Right renal cortex interstitium (tissue), 3 donors: ENCODE results near the gene CDC25B. TPM values are rescaled to one million over a fixed set of nuclear protein-coding genes. Genes with fewer than 3 reads are reported as not detected.
"Not testable (repeated sequence)": the region's sequence is repeated elsewhere in the genome, so short reads cannot be mapped to it uniquely, and the experiment has no call there.

ENCODE experiments used
- DNase-seq, 3 donors: peaks; one replicate each; pipeline ENCODE4 v3.0.0-alpha.2; 2013; ENCODE audit warnings: low read depth in 3 of 3, low spot score in 2 of 3
- polyA plus RNA-seq, 3 donors: library from polyadenylated mRNA; unstranded; fragments of 120-200 nt; gene quantifications; one replicate each; pipeline ENCODE4 v1.2.1, GENCODE V29; 2013; ENCODE audit not compliant: insufficient read length in 3 of 3

The CDC25B gene
- polyA plus RNA-seq, 3 donors: 28.9 to 34.5 (median 34.0) TPM

DNA sequence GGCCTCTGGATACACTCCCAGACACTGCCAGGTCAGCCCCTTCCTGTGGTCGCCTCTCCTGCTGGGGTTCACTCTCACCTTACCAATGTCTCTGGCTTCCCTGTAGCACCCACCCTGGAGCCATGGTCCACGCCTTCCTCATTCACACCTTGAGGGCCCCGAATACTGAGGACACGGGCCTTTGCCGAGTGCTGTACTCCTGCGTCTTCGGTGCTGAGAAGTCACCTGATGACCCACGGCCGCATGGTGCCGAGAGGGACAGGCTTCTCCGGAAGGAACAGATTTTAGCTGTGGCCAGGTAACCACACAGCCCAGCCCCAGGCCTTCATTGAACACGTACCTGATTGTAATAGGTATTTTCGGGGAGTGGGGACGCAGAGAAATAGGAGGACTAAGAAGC is 25.9 kb downstream of the CDC25B start:
- no peak for DNase-seq

DNA sequence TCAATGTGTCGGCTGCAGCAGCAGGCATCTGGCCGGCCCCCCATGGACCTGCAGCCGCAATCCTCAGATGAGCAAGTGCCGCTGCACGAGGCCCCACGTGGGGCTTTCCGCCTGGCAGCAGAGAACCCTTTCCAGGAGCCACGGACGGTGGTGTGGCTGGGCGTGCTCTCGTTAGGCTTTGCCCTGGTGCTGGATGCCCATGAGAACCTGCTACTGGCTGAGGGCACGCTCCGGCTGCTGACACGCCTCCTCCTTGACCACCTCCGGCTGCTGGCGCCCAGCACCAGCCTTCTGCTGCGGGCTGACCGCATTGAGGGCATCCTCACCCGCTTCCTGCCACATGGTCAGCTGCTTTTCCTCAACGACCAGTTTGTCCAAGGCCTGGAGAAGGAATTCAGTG is 27.8 kb downstream of the CDC25B start:
- DNase-seq: no peak

DNA sequence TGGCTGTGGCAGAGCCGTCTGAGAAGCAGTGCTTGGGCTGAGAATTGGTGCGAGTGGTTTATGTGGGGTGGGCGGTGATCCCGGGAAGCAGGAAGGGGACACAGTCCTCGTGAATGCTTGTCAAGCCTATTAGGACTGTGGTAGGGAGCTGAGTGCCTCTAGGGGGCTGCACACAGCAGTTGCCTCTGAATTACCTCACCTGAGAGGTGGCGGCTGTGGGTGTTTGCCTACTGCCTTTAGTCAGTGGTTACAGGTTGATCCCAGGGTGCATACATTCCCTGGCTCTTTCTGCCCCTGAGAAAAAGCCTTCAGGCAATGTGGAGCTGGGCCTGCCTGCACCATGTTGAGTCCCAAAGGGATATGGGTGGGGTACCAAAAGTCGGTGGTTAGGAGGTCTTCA is 29.4 kb downstream of the CDC25B start:
- no peak for DNase-seq

DNA sequence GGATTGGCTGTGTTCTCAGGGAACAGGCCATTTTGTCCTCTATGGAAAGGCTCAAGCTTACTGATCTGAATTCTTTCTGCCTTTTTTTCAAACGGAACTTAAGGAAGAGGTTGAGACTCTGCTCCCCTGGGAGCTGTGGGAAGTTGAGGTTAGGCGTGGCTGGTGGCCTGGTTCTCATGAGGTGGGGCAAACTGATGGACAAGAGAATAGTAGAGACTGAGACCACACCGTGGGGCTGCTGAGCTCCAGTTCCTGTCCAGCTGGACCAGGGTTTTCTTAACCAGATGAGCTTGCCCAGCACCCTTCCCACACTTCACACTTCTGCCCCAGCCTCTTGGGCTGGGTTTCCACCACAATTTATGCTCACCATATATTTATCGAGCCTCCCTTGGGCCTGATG is 30.3 kb downstream of the CDC25B start:
- no peak for DNase-seq

DNA sequence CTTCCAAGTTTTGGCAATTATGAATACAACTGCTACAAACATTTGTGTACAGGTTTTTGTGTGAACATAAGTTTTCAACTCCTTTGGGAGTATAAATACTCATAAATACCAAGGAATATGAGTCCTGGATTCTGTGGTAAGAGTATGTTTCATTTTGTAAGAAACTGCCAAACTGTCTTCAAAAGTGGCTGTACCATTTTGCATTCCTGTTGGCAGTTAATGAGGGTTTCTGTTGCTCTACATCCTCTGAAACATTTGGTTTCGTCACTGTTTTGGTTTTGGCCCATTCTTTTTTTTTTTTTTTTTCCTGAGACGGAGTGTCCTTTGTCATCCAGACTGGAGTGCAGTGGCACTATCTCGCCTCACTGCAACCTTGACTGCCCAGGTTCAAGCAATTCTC is 32.7 kb downstream of the CDC25B start:
- DNase-seq: no peak

DNA sequence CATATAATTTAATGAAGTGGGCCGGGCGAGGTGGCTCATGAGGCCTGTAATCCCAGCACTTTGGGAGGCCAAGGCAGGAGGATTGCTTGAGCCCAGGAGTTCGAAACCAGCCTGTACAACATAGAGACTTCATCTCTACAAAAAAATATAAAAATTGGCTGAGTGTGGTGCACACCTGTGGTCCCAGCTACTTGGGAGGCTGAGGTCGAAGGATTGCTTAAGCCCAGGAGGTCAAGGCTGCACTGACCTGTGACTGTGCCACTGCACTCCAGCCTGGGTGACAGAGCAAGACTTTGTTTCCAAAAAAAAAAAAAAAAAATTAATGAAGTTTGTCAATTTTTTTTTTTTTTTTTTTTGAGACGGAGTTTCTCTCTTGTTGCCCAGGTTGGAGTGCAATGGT is 33.8 kb downstream of the CDC25B start:
- not testable (repeated sequence) for DNase-seq

DNA sequence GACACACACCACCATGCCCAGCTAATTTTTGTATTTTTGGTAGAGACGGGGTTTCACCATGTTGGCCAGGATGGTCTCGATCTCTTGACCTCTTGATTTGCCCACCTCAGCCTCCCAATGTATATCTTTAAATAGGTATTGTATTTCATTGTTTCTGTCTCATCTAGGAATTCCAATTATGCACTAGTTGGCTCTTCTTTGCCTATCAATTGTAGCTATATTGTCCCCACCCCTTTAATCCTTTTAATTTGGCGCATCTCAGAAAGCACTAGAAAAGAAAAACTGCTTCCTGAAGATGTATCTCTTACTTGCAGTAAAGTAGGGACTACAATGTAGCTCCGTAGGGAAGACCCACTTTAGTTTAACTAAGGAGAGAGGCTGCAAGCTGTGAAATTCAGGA is 40.0 kb downstream of the CDC25B start:
- DNase-seq: no peak

DNA sequence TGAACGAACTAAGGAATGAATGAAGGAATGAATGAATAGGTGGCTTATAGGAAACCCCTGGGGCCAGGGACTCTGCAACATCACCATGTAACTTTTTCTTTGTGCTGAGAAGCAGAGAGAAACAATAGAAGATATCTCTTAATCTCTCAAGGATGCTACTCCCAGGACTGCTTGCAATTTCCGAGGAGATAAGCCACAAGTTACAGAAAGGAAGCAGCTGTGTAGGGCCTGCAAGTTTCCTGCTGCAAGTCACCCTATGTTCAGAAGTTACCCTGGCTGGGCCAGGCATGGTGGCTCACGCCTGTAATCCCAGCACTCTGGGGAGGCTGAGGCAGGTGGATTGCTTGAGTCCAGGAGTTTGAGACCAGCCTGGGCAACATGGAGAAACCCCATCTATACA is 43.2 kb downstream of the CDC25B start:
- no peak for DNase-seq

DNA sequence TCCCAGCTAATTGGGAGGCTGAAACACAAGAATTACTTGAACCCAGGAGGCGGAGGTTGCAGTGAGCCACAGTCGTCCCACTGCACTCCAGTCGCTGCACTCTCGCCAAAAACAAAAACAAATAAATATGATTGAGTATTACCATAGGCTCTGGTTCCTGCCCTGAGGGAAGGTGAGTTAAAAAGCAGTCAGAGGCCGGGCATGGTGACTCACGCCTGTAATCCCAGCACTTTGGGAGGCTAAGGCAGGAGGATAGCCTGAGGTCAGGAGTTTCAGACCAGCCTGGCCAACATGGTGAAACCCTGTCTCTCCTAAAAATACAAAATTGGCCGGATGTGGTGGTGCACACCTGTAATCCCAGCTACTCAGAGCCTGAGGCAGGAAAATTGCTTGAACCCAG is 44.1 kb downstream of the CDC25B start:
- DNase-seq: not testable (repeated sequence)

DNA sequence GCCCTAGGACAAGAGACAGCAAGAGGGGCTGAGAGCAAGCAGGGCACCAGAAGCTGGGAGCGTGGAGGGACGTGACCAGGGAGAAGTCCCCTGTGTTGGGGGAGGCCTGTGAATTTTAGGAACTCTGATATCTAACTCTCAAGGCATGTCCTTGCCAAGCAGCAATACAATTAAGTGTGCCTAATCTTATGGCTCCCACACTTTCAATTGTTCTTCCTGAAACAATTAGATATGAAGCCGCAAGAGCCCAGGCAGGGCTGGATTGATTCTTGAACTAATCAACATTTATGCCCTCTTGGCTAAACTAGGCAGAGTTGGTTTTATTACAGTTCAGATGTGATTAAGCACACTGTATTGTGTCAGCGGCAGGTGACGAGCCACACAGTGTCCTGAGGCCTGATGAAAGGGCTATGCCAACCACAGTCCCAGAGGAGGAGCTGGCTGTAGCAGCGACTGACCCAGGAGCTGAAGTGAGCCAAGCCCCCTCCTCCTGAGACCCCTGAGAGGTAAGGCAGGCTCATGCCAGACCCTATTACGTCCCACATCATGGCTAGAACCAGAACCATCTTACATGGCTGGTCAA is 46.3 kb downstream of the CDC25B start:
- no peak for DNase-seq

DNA sequence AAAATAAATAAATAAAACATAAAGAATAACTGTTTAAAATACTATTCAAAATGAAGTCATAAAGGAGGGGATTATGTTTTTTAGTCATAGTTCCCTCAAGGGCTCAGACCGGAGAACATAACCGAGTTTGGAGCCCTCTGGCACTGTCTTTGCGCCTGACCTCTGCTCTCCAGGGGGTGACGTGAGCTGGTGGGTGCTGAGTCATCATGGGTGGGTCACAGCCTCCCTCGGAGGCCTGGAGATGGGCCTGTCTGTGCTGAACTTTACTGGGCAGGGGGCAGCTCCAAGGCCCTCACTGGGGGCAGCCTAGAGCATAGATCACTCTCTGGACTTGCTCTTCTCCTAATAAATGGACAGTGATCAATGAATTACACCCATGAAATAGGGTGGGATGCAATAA is 47.4 kb downstream of the CDC25B start:
- DNase-seq: no peak

DNA sequence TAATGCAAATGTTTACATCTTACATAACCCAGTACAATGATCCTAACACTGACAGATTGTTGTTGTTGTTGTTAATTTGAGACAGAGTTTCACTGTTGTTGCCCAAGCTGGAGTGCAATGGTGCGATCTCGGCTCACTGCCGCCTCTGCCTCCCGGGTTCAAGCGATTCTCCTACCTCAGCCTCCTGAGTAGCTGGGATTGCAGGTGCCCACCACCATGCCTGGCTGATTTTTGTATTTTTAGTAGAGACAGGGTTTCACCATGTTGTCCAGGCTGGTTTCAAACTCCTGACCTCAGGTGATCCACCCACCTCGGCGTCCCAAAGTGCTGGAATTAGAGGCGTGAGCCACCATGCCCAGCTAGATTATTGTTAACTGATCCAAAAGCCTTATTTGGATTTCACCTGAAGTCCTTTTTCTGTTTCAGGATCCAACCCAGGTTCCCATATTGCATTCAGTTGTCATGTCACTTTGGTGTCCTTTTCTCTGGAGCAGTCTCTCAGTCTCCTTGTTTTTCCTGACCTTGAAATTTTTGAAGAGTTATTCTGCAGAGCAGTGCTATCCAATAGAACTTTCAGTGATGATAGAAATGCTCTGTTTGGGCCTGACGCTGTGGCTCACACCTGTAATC is 48.0 kb downstream of the CDC25B start:
- not testable (repeated sequence) for DNase-seq

DNA sequence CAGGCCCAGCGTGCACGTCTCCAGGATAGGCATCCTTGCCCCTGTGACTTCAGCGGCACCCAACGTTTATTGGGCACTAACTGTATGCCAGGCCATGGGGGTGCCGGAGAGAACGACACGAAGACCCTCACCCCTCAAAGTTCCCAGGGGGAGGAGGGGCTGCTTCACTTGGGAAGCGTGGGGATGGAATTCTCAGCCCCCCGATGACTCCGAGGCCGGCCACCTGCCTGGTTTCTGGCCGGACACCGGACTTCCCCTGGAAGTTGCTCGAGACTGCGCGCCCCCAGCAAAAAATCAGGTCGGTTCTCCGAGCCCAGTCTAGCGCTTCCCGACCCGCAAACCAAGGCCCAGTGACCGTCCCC is 50.2 kb downstream of the CDC25B start:
- peak in 2 of 3 donors; percentile 21 to 25 for DNase-seq

DNA sequence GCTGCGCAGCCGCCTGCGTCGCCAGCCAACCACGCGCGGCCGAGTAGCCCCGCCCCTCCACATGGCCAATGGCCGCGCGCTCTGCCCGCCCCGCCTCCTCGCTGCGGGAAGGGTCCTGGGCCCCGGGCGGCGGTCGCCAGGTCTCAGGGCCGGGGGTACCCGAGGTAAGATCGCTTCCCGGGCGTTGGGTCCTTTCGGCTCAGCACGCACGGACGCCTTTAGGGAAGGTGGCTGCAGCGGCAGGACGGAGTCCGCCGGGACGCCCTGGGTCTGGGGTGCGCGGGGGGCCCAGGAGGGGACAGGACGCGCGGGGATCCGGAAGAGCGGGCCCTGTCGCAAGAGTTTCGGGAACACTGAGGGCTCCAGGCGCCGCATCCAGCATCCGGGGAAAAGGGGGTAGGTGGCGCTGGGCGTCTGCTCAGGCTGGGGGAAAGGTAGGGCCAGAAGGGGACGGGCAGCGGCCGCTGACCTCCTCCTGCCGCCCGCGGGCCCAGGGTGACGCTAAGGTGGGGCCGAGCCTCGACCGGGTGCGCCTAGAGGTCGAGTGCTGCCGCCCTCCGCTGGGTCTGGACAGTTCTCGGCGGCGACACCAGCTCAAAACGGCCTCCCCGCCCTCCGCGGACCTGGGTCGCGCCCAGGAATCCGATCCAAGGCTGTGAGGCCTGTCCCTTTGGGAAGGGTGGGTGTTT is 50.8 kb downstream of the CDC25B start, which contains the start of gene MAVS:
Gene MAVS, plus strand, starts transcription at position 95 of the 689 bp plus-strand sequence. CDS start 7,791 bp downstream, outside the sequence.
- peak in 2 of 3 donors; percentile 71 to 74 for DNase-seq

DNA sequence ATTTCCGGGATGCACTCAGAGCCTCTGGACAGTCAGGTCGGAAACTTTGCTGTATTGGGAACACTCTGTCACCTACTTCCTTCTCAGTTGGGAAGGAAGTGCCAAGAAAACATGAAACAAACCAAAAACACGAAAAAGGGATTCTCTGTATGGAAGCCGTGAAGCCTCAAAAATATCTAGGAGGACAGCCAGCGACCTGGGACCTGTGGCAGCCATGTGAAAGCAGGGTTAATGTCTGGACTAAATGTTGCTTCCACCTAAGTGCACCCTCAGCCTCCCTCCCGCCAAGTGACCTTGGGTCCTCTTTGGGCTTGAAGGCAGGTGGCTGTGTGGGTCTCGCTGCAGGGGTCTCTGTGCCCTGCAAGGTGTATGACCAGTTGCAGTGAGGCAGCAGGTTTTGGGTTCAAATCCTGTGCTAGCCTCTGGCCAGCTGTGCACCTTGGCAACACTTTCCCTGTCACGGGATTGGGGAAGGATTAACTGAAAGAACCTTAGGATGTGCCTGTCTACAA is 51.4 kb downstream of the CDC25B start:
- DNase-seq: peak in 1 of 3 donors; percentile 7

DNA sequence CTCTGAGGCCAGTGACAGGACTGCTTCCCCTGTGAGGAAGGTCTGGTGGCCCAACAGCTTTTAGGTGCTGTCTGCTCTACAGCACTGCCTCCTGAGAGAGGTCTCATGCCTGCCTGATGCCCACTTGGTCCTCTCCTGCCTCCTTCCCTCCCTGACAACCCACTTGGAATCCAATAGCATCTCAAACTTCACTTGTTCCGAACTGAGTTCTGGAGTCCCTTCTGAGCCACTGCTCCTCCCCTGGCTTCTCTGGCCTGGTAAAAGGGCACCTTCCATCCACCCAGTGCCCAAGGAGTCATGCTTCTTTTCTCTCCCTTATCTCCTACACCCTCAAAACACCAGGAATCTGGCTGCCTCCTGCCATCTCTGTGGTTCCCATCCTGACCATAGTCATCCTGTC is 52.5 kb downstream of the CDC25B start:
- no peak for DNase-seq

DNA sequence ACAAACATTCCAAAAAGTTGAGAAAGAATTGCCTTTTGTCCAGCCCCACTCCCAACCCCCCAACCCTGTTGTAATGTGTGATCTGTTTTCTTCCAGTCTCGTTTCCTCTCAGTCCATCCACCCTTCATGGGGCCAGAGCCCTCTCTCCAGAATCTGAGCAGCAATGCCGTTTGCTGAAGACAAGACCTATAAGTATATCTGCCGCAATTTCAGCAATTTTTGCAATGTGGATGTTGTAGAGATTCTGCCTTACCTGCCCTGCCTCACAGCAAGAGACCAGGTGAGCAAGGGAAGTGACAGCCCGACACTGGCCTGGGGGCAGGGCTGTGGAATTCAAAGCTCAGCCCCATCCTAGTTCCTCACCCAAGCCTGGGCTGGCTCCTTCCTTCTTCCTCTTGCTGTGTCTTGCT is 58.4 kb downstream of the CDC25B start:
- DNase-seq: no peak

Other genes starting within 250 kb of the CDC25B start
- gene GFRA4, start 132.9 kb upstream of the CDC25B start, polyA plus RNA-seq: not detected
- gene ADAM33, start 114.3 kb upstream of the CDC25B start, polyA plus RNA-seq: 1 to 10 TPM; 3.9 to 5.1 (median 4.2) TPM
- under 1 TPM; 0.58 to 0.72 (median 0.60) TPM for gene SIGLEC1, start 83.7 kb upstream of the CDC25B start, polyA plus RNA-seq
- 10 to 100 TPM; 12.8 to 13.1 (median 13.0) TPM for gene HSPA12B, start 63.6 kb upstream of the CDC25B start, polyA plus RNA-seq
- gene ADISSP, start 28.6 kb upstream of the CDC25B start, polyA plus RNA-seq: 10 to 100 TPM; 18.0 to 23.7 (median 20.3) TPM
- gene SPEF1, start 14.9 kb upstream of the CDC25B start, polyA plus RNA-seq: 1 to 10 TPM; 1.3 to 2.0 (median 2.0) TPM
- gene CENPB, start 9.6 kb upstream of the CDC25B start, polyA plus RNA-seq: 10 to 100 TPM; 34.3 to 41.0 (median 38.6) TPM
- gene AP5S1, start 24.2 kb downstream of the CDC25B start, polyA plus RNA-seq: 1 to 10 TPM; 8.1 to 9.3 (median 8.4) TPM
- 10 to 100 TPM; 23.9 to 28.3 (median 25.2) TPM for gene MAVS, start 50.5 kb downstream of the CDC25B start, polyA plus RNA-seq
- 10 to 100 TPM; 33.0 to 42.2 (median 39.7) TPM for gene PANK2, start 93.1 kb downstream of the CDC25B start, polyA plus RNA-seq
- gene RNF24, start 219.2 kb downstream of the CDC25B start, polyA plus RNA-seq: 10 to 100 TPM; 19.7 to 21.4 (median 20.9) TPM